Astrocyte of the cerebellum (primary cell): Measurements from ENCODE around the gene COL4A6.

Experiments used
- DNase-seq: peaks from one replicate; pipeline ENCODE4 v3.0.0-alpha.2; 2011; ENCODE audit warnings: low read depth
- H3K4me3 ChIP-seq: 2 replicates; pipeline ENCODE4 v1.5.1; 2011; ENCODE audit warnings: mild to moderate bottlenecking, low read depth, low read length, moderate library complexity
- in situ Hi-C: cut with HindIII; loops from 2 replicates; pipeline ENCODE4 v1.10.0; 2017; ENCODE audit warnings: low sequenced_read_pairs
- TF ChIP-seq, protein P1 (sequence below): IDR thresholded peaks from 2 replicates; pipeline ENCODE4 v1.5.1; 2012; ENCODE audit warnings: low read length, low read depth, moderate library complexity, mild to moderate bottlenecking; ENCODE audit errors: missing control alignments

COL4A6 gene

DNA sequence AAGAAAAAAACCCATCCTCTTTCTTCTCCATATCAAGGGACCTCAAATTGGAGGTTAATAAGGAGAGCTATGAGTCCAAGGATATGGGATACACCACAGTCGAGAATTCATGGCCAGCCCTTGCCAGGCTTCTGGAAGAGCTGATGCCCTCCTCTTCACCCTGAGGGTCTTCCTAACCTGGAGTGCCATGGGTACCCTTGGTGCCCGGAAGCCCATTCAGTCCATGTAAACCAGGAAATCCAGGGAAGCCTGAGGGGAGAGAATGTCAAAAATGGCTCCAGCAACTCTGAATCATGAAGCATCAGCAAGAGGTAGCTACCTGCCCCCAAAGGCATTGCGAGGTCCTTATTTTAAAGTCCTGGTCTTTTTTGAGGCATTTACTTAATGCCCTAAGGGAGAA is 268.5 kb downstream of the COL4A6 start:
- in situ Hi-C loops = no loop called here
- H3K4me3 ChIP-seq = no peak overlapping the region
- TF ChIP-seq, protein P1, sequence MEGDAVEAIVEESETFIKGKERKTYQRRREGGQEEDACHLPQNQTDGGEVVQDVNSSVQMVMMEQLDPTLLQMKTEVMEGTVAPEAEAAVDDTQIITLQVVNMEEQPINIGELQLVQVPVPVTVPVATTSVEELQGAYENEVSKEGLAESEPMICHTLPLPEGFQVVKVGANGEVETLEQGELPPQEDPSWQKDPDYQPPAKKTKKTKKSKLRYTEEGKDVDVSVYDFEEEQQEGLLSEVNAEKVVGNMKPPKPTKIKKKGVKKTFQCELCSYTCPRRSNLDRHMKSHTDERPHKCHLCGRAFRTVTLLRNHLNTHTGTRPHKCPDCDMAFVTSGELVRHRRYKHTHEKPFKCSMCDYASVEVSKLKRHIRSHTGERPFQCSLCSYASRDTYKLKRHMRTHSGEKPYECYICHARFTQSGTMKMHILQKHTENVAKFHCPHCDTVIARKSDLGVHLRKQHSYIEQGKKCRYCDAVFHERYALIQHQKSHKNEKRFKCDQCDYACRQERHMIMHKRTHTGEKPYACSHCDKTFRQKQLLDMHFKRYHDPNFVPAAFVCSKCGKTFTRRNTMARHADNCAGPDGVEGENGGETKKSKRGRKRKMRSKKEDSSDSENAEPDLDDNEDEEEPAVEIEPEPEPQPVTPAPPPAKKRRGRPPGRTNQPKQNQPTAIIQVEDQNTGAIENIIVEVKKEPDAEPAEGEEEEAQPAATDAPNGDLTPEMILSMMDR = no peak
- no peak for DNase-seq

DNA sequence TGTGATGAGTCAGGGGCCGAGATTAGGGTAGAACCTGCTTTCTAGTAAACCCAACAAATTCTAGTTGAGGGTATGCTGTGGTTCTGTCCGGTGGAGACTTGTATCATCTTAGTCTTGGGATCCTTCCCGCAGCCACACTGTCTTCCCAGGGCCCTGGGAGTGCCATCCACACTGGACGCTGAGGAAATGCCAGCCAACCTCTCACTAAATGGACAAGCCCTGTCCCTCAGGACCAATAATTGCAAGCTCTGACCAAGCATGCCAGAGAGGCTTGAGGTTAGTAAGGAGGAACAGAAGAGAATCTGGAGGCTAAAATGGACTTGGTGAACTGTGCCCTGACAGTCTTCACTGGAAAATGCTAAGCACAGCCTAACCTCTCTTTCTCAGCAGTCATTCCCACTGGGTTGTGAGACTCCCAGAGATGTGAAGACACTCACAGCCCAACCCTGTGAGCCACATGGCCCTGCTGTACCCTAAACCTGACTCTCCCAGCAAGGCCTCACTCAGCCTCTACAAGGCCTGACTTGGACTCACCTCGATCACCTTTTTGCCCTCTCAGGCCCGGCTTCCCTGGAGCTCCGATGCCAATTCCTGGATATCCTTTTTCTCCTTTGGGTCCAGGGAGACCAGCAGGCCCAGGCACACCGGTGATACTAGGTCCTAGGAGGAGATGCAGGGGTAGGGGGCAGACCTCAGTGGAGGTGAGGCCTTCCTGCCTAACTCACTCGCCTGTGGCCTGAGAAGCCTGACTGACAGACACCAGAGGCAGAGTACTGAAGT is 269.1 kb downstream of the COL4A6 start:
- no peak overlapping the region for H3K4me3 ChIP-seq
- in situ Hi-C loops = no loop called here

DNA sequence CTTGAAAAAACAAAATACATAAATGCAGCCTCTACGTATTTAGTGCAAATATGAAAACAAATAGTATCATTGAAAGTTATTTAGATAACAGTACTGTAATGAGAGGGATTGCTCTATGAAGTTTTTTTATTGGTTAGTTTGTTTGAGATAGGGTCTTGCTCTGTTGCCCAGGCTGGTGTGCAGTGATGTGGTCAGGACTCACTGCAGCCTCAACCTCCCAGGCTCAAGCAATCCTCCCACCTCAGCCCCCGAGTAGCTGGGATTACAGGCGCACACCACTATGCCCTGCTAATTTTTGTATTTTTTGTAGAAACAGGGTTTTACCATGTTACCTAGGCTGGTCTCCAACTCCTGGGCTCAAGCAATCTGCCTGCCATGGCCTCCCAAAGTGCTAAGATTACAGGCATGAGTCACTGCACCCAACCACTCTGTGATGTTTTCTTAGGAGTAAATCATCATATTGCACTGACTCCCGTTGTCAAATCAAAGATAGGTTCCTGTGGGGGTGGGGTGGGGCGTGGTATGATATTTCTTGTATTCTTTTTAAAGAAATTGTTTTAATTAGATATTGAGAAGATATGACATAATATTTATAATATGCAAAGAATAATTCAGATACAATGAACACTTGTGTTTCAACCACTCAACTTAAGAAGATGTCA is 270.9 kb downstream of the COL4A6 start:
- TF ChIP-seq, protein P1 = no peak
- in situ Hi-C loops = no loop called here
- H3K4me3 ChIP-seq = no peak overlapping the region
- DNase-seq = peak; percentile 3

More for the DNA sequence above, 269.1 kb downstream of the COL4A6 start:
- TF ChIP-seq, protein P1 = no peak
- no peak for DNase-seq

DNA sequence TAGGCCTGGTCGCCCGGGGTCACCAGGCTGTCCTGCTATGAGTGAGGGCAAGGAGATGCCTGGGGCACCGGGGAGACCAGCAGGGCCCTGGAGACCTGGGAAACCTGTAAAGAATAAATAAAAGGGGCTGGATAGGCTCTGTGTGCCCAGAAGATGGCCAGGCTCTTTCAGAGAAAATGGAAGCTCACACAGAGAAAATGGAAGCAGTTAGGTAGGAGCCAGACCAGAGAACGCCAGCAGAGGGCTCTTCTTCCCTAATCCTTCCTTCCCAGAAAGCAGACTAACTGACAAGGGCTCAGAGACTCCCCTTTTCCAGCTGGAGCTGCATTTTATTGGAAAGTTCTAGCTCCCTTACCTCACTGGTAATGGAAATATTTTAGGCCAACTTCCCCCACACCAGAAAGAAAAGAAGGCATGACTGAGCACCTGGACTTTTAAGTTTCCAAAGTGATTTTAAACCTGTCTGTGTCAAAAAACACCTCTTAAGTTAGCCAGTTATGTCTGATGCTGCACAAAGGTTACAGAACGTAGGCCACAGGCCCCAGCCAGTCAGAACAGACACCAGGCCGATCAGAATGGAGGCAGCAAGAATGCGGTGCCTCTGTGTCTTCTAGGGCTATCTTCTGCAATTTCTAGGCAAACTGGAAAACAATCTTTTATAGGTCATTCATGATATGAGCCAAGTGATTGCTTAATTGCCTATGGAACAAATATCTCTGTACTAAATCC is 272.7 kb downstream of the COL4A6 start:
- in situ Hi-C loops = no loop called here
- H3K4me3 ChIP-seq = no peak overlapping the region
- TF ChIP-seq, protein P1 = peak; percentile 65
- DNase-seq = peak; percentile 18

DNA sequence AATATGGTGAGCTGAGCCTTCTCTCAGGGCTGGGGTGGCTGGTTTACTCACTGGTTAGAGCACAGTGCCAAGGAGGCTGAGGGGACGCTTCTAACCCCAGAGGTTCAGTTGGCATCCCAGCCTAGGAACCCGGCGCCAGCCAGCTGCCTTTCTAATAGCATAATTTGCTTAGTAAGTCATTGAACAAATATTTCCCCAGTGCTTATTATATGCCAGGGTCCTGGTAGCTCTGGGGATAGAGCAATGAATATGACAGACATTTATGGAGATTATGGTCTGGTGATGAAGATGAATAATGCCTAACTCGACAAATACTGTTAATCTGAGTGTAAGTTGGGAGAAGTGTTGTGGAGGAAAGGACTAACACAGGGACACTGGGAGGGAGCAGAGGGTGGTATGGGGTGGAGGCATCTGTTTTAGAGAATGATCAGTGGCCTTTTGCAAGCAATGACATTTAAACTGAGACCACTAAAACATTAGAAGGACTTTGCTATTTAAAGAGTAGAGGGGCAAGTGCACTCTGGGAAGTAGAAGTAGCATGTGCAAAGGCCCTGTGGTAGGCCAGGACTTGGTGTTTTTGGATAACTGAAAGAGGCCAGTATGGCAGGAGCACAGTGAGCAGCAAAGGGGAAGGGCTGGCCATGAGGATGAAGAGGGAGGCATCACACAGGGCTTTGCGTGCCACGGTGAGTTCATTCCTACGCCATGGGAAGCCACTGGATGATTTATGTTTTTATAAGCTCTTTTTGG is 274.7 kb downstream of the COL4A6 start:
- TF ChIP-seq, protein P1 = no peak
- H3K4me3 ChIP-seq = no peak overlapping the region
- no peak for DNase-seq
- in situ Hi-C loops = no loop called here

DNA sequence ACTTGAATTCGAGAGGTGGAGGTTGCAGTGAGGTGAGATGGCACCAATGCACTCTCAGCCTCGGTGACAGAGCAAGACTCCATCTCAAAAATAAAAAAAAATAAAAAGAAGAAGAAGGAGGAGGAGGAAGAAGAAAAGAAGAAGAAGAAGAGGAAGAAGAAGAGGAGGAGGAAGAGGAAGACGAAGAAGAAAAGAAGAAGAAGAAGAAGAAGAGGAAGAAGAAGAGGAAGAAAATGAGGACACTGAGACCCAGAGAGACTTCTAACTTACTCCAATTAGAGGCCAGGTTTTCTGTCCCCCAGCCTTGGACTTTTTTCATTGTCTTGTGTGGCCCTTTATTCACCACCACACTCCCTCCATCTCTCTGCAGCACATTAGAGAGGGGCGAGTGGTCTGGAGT is 276.0 kb downstream of the COL4A6 start:
- DNase-seq = no peak

More for the DNA sequence above, 276.0 kb downstream of the COL4A6 start:
- H3K4me3 ChIP-seq = no peak overlapping the region
- TF ChIP-seq, protein P1 = no peak
- in situ Hi-C loops = no loop called here
